GM18861 (cell line): ENCODE measurements around the gene RAI2.

Source experiments
- ATAC-seq: cut with Tn5 transposase; IDR thresholded peaks from one replicate; pipeline ENCODE4 v1.9.1; 2021; ENCODE audit not compliant: unreplicated experiment

Gene RAI2

DNA sequence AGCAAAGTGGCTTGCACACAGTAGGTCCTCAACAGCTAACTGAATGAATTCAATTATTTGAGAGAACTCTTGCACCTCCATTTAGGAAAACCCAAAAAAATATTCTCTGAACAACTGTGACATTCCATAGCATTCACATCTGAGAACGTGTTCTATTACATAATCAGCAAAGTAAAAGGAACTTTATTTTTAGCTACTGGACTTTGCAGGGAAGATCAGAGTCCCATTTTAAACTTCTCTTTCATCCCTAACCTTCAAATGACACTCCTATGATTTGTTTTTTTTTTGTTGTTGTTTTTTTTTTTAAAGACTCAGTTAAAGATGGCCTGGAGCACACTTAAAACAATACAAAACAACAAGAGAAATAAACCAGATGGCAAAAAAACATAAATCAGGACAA, 30.9 kb downstream of the RAI2 start:
- no peak for ATAC-seq

DNA sequence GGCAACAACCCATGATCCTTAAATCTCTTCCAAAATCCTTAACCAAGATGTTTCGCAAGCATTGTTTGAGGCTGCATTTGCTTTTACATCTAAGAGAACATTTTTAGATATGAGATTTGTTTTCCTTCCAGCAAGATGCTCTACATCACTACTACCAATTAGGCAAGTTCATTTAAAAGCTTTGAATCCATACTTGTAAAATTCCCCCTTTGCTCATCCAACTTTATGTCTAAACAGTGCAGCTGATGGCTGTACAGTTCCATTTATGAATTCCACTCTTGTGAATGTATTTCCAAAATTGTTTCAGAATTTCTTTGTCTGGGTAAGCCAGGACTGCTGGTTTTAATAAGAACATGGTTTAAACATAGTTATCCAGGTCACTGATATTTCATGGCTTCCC, 31.5 kb downstream of the RAI2 start:
- no peak for ATAC-seq

DNA sequence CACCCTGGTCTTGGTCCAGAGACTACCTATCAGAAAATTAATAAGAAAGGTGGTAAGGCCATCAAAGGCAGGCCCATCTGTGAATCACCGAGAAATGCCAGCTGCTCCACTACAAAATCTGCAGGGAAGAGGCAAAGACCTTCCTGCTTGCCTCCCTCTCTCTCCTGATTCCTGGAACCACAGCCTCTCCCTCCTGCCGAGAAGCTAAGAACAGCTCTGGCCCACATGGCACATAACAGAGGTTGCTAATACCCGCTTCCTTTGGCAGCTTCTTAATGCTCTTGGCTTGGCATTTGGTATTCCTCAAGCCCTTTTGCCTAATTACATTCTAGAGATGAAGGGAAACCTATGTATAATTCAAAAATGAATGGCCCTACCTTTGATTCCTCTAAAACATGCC, 32.9 kb downstream of the RAI2 start:
- ATAC-seq = no peak

DNA sequence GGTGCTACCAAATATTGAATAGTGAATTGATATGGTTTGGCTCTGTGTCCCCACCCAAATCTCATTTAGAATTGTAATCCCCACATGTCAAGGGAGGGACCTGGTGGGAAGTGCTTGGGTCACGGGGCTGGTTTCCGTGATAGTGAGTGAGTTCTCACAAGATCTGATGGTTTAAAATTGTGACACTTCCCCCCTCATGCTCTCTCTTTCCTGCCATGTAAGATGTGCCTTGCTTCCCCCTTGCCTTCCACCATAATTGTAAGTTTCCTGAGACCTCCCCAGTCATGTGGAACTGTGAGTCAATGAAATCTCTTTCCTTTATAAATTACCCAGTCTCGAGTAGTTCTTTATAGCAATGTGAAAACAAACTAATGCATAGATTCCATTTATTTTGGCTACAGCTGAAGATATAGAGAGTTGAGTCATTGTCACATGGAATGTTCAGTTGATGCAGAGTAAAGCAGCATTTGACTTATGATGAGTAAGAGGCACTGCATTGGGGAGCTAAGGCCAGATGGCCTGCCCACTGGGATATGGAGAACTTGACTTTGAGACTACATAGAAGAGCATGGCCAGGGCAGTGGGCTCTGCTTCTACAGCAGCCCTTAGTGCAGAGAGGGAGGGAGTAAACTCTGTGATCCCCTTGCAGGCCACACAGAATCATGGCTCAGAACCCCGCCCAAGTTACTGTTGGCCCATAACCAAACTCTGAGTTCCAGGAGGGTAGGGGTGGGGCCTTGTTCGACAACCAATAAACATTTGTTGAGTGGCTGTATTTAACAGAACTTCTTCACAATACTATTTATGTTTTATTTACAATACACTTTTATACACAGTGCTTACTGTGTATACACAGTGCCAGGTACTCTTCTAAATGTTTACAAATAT, 34.2 kb downstream of the RAI2 start:
- ATAC-seq = no peak

DNA sequence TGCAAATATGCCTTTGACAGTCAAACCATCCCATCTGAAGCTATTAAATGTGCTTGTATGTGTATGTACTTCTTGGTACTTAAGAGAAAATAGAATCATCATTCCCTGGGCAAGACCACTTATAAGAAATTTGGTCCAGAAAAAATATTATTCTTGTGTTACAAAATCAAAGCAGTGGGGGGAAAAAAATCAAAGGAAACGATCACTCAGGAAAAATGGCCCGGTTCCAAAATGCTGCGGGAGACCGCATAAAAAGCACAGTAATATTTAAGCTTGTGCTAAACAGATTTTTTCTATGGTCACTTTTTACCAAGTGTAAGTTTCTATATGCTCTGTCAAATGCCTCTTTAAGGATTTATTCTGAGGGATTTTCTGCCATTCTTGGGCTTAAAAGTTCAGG, 36.1 kb downstream of the RAI2 start:
- no peak for ATAC-seq

DNA sequence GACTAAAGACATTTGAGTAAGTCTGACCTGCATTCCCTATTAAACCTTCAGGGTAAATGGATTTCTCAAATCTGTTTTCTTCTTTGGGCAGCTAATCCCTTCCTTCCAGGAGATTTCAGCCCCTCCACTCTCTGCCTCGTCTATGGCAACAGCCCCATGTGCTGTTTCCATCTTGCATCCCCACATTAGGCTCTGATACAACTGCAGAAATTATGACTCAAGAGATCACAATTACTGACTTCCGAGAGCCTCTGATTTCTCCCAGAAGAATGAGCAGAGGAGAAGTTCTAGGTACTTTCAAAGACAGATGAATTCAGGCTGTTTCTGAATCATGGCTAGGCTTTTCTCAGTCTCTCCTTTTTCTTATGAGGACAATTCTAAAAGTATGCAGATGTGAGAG, 38.7 kb downstream of the RAI2 start:
- ATAC-seq = no peak

DNA sequence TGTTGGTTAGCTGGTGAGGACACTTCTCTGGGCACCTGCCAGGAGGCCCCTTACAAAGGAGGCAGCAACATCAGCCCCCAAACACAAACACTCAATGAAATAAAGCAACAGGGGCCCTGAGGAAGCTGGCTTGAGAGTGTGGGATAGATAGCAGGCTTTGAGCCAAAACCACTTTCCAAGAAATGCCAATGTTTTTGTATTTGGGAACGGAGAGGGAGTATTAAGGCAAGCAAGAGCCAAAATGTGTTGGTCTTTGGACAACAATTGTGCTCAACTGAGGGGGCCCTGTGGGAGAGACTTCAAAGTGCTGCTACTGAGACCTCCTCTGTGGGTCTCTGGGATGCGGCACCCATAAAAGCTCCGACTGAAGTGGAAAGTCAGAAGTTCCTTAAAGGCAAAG, 41.0 kb downstream of the RAI2 start:
- no peak for ATAC-seq

DNA sequence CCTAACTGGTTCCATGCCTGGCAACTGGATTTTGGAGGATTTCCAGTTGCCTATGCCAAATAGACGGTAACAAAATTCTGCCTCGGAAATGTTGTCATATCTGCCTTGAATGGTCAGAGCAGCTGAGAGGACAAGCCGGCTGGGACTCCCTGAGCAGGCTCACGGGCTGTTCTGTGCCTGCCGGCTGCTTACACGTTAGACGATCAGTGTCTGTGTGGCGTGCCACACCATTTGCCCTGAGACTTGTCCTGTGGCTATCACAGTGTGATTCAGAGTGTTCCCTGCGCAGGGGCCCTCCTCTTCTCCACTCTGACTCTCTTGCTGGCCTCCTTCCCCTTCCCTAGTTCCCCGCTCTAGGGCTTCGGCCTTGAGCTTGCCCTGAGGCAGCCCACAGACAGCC, 42.4 kb downstream of the RAI2 start:
- ATAC-seq = no peak

DNA sequence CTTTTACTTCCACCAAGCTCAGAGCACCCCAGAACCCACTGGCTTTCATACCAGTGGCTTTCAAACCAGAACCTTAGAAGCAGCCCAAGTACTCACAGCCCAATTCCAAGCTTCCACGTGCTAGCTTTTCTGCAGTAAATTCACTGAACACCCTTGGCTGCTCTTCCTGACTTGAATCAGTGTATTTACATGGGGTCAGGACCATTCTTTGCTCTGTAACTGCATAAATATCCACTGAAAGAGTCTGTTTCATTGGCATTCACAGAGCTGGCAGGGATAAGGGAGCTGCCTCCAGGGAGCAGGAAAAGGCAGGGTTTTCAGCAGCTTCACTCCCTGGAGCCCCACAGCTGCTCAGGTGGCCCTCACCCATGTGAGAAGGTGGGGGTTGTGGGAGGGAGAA, 43.8 kb downstream of the RAI2 start:
- ATAC-seq = no peak

DNA sequence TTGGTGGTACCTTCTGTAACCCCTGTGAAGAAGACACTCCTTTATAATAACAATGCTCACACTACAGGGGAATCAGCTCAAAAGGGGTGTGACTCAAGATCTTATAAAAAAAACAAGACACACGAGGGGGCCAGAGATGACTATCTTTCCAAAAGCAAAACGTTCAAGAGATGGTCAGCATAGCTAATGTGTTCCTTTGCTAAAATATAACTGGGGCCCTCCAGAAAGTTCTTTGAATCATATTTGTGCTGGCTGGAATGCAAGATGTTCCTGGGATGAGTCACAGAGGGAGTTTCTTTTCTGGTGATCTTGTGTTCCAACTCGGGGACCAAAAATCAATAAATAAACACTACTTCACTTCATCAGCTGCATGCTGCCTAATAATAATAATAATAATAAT, 46.5 kb downstream of the RAI2 start:
- no peak for ATAC-seq

DNA sequence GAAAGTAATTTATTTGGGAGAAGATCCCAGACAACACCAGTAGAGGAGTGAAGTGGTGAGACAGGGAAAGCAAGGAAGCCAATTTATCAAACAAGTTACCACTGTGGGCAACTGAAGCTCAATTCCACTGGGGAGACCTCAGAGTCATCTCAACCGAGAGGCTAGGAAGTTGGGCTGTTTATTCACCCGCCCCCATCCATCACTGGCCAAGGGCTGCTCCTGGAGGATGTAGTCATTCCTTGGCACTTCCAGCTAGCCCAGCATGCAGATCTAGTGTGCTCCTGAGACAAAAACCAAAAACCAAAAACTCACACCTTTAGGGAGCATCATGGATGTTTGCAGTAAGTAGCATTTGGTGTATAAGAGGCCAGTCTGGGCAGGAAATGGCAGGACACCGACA, 47.0 kb downstream of the RAI2 start:
- no peak for ATAC-seq

DNA sequence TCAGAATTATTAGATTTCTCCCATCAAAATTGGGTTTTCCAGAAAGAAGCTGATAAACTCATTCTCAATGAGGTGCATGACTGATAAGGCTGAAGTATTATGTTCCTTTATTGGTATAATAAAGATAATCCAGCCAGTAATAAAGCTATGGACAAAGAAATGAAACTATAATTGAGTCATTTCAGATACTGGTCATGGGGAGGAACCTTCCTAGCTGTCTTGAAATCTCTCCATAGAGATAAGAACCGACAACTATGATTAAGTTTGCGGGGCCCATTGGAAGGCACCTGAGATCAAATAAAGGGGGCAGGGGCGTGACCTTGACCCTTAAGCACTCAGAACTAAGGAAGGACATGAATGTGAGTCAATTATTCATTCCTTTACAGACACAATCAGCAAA, 47.8 kb downstream of the RAI2 start:
- no peak for ATAC-seq

DNA sequence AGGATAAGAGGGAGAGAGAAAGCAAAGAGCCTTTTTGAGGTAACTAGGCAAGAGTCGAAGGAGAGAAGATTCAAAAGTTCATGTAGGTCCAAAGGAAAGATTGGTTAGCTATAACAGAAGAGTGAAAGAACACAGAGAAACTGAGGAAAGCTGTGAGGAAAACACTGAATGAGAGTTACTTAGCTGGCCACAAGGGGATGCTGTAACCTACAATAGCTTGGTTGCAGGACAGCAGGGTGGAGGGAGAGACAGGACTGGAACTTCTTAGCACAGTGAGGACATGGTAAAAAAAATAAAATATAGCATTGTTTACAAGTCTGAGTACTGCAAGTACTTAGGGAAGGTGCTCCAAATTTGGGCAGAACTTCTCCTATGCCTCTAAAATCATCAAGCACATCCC, 48.3 kb downstream of the RAI2 start:
- ATAC-seq = no peak

DNA sequence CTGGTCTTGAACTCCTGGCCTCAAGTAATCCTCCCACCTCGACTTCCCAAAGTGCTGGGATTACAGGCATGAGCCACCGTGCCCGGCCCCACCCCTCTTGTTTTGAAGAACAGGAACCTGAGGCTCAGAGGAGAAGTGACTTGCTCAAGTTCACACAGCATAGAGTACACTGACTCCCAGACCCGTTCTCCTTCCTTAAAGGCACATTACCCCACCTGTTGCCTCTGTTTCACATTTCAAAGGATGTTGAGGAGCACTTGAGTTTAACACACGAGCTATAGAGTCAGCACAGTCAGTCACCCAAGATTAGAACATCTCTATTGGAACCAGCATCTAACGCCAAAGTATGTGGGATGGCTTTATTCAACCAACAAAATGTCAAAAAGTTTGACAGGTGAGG, 51.1 kb downstream of the RAI2 start:
- ATAC-seq = no peak

DNA sequence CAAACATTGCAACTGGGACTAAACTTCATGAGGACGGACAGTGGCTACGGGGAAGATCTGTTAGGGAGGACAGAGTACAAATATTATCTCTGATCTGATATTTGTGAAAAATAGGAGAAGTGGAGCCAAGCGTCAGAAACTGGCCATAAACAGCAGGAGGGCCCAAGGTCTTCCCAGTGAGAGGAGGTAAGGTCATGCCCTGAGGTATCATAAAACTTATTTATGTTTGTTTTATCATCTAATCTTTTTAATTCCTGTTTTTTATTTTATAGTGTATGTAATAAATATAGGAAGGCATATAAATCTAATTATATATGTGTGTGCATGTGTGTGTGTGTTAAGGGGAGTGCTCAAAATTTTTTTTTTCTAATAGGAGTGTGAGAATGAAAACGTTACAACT, 51.8 kb downstream of the RAI2 start:
- ATAC-seq = no peak

DNA sequence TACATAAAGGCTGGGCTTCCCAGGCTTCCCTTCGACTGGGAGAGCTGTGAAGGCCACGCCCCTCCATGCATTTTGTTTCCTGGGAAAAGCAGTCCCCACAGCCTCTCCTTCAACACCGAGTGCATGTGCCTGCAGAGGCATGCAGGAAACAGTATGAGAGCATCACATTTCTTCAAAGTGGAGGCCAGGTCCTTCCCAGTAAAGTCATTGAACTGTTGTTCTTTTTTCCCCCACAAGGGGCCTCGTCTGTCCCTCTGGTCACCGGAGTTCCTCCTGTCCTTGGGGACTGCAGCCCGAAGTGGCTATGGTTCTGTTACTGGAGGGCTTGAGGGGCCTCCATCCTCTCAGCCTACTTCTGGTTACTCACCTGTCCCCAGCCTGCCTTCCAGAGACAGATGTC, 56.0 kb downstream of the RAI2 start:
- no peak for ATAC-seq

DNA sequence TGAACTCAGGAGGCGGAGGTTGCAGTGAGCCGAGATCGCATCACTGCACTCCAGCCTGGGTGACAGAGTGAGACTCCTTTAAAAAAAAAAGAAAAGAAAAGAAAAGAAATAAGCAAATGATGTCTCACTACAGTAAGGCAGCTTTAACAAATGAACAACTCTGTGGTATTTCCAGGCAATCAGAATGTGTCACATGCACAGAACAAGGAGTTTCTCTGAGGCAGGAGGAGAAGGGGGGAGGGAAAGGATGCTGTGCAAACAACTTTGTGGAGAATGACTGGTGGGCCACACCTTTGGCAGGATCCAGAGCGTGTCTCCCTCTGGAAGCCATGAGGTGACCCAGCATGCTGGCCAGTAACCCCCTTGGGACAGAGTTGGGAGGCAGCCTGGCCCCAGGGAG, 57.6 kb downstream of the RAI2 start:
- no peak for ATAC-seq

DNA sequence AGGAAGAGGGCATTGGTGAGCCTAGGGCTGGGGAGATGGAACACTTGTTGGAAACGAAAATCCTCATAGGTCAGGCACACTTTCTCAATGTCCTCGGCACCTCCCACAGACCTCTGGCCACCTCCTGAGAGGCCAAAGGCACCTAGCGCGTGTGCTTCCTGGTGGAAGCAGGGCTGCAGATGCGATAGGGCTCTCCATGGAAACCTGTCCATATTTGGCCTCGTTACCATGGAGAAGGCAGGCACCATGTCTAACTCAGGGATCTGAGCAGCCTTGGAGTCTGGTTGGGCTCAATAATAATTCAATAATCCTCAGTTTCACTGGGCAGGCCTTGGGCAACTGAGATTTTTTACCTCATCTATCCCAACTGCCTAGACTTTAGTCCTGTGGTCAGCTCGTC, 58.3 kb downstream of the RAI2 start:
- no peak for ATAC-seq

DNA sequence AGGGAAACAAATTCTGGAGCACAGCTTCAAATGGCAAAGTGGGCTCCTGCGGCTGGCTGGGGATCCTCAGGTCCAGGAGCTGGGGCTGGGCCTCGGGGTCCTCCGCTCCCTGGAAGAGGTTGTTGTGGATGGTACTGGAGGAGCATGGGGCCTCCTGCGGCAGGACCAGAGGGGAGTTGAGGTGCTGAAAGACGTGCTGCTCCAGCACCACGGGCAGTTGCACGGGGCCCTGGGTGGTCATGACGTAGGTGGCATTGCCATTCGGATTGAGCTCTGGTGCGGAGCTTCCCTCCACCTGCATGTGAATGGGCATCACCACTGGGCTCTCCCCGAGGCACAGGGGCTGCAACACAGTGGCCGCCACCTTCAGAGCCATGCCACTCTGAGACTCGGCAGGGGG, 59.7 kb downstream of the RAI2 start:
- ATAC-seq = no peak

DNA sequence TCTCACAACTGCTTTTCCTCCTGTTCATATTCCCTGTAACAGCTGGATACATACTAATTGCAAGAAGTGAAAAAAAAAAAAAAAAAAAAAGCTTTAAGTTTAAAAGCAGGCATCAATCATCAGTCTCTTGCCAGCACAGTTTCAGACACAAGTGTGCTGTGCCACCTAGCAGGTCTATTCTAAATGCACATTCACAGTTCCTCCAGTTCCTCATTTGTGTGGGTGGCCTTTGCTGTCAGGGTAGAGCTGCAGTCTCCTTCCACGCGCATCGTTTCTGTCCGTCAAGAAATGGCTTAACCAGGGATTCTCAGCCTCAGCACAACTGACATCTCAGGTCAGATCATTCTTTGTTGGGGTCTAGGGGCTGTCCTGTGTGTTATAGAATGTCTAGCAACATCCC, 62.2 kb downstream of the RAI2 start:
- no peak for ATAC-seq

DNA sequence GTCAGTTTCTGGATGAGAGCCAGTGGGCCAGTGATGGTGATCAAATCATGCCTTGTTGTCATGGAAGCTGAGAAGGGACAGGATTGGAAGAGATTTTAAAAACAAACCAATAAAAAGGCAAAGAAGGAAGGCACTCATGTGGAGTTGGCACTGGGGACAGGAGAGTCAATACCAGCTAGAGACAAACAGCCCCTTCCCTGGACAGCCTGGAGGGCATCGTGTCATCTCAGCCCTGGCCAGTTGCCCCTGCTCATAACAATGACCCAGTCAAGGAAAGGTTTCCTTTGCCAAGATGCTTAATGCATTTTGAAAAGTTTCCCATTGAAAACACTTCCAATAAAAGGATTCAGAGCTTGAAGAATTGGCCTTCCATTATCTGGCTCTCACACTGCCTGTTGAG, 68.3 kb downstream of the RAI2 start:
- ATAC-seq = no peak

DNA sequence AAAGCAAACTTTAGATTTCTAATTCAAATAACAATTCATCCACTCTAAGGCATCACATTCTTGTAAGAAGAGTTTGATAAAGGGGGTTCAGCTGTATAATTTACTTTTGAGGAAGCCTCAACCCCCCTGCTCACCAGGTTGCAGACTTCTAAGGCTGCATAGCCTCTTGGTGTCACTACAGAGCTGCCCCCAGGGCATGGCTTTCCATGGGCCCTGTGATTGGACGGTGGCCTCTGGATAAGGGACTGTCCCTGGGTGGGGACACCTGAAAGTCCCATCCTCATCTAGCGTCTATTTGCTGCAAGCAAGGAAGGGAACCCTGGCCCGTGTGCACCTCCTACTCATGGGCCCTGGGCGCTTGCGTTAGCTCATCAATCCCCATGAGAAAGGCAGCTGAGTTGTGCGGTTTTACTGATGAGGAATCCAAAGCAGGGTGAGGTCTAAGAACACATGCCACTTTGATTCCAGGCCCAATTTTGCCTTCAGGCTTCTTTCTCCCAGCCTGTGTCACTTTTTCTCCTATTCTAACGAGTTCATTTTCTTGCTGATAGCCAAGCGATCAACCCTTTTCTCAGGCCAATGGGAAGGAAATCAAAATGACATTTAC, 72.0 kb downstream of the RAI2 start:
- ATAC-seq = no peak

DNA sequence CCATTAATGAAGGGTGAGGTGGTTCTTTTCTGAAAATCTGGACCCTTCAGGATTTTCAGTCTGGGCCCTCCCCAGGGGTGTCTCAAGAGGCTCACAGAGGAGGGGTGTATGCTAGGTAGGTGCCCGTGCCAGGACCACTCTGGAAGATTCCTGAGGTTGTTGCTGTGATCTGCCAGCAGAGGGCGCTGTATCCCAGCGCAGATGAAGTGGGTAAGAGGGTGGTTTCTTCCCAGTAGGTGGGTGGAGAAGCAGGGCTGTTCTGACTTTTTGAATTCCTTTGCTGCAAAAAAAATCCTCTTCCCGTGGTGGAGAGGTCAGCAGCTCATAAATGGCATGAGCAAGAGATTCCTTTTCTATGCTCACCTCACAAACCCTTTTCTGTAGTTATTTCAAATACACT, 72.7 kb downstream of the RAI2 start:
- ATAC-seq = no peak
